Measurements from ENCODE around the gene HEPH. TPM values are rescaled to one million over a fixed set of nuclear protein-coding genes. Genes with fewer than 3 reads are reported as not detected.

HEPH gene
- total and polyA plus RNA-seq, 2 of the 8 experiments (the other 6 are each of a cell fraction or from before 2014, with no cell fraction given), result 20.2 to 41.4 TPM

GRCh38 chrX:66167431-66167830 lies 3.4 kb downstream of the HEPH start:
- no peak overlapping the region for H2AFZ ChIP-seq (ENCODE audit: low read length)
- no peak overlapping the region for H2BK5ac ChIP-seq (ENCODE audit: low read depth, low read length)
- H3K9ac ChIP-seq (replicated peaks in 1 of 4; ENCODE audit: extremely low read depth in 1 of 4, low read depth in 3 of 4, low read length in 3 of 4), result no peak overlapping the region
- no peak overlapping the region for H2BK20ac ChIP-seq (ENCODE audit: low read length)
- H3K23me2 ChIP-seq (ENCODE audit: low read depth, low read length), result 0 out of 2 replicates have a peak, but pooled peaks cover 2% of the 10 kb centered on the region
- TF ChIP-seq CTCF (IDR thresholded peaks at IDR 0.05; ENCODE audit: control extremely low read depth in 1 of 3, insufficient read depth in 1 of 3, low read depth in 1 of 3, low read length in 3 of 3) (no peak), CEBPB (IDR thresholded peaks at IDR 0.05; ENCODE audit: low read depth, low read length) (no peak), TAF1 (IDR thresholded peaks at IDR 0.05; ENCODE audit: low read depth, low read length) (no peak), JUND (IDR thresholded peaks at IDR 0.05; ENCODE audit: low read length) (no peak), POLR2A (IDR thresholded peaks at IDR 0.05; ENCODE audit: control extremely low read depth in 1 of 2, low read depth in 2 of 2, low read length in 2 of 2) (no peak), E2F6 (IDR thresholded peaks at IDR 0.05) (no peak), HDAC2 (IDR thresholded peaks at IDR 0.05; ENCODE audit: borderline replicate concordance in 1 of 2, low read depth in 2 of 2, low read length in 2 of 2) (no peak), ASH2L (IDR thresholded peaks at IDR 0.05; ENCODE audit: low read length) (no peak), RBBP5 (IDR thresholded peaks at IDR 0.05; ENCODE audit: borderline replicate concordance, low read depth, low read length) (no peak), BRCA1 (IDR thresholded peaks at IDR 0.05; ENCODE audit: low read depth, low read length) (no peak), TAF7 (optimal IDR thresholded peaks at IDR 0.05; ENCODE audit: borderline replicate concordance, low read depth, low read length) (no peak)
- H2BK12ac ChIP-seq (ENCODE audit: low read depth, low read length), result no peak overlapping the region
- CTCF ChIA-PET (ENCODE audit: partially characterized antibody), result interaction anchor here (0.6 kb wide), 1 partner anchor 1211 kb away, joined by 3 read pairs; no protein-coding TSS in a partner anchor
- H3K36me3 ChIP-seq (ENCODE audit: control insufficient read depth in 2 of 4, insufficient read depth in 4 of 4, low read length in 3 of 4), result peaks cover 0 to 11% (median 2%) of the 10 kb centered on the region in 4 experiments; a peak in 5 of 8 replicates
- no peak overlapping the region for H2BK120ac ChIP-seq (replicated peaks; ENCODE audit: low read depth, low read length)
- no peak overlapping the region for H3K18ac ChIP-seq (ENCODE audit: extremely low read depth, low read length)
- H3K79me2 ChIP-seq (ENCODE audit: control insufficient read depth in 1 of 2, insufficient read depth in 2 of 2, low read length in 2 of 2), result peaks cover 0 to 40% of the 10 kb centered on the region in 2 experiments; a peak in 2 of 4 replicates
- DNase-seq (ENCODE audit: low read depth in 1 of 2, low spot score in 2 of 2), result no peak
- no peak overlapping the region for H2BK15ac ChIP-seq (ENCODE audit: low read length)
- H3K4me1 ChIP-seq (replicated peaks in 1 of 4; ENCODE audit: control insufficient read depth in 3 of 4, insufficient read depth in 4 of 4, low read length in 3 of 4), result no peaks in the 10 kb centered on the region; a peak in 1 of 7 replicates
- H4K5ac ChIP-seq (ENCODE audit: insufficient read length, low read depth, low read length), result no peak overlapping the region
- POLR2A ChIA-PET (ENCODE audit: partially characterized antibody), result no interaction called here
- 94% methylated on average over 2 of the region's 2 CpGs; no CpG with 5 or more reads in 1 of the 2 experiments for WGBS, 2 experiments (ENCODE audit: extremely low coverage in 1 of 2, insufficient coverage in 1 of 2, insufficient read length in 1 of 2, insufficient replicate concordance in 2 of 2, low coverage in 1 of 2, low lambda C conversion rate in 2 of 2, missing lambda C conversion rate in 1 of 2)
- no peak overlapping the region for H4K91ac ChIP-seq (replicated peaks; ENCODE audit: insufficient read length, low read length)
- no peaks in the 10 kb centered on the region for H3K27me3 ChIP-seq (replicated peaks in 1 of 4; ENCODE audit: control insufficient read depth in 3 of 4, extremely low read depth in 1 of 4, insufficient read depth in 3 of 4, low read length in 3 of 4)
- H4K20me1 ChIP-seq (replicated peaks in 1 of 2; ENCODE audit: control insufficient read depth in 1 of 2, insufficient read depth in 2 of 2, low read length in 2 of 2), result no peaks in the 10 kb centered on the region
- H3K79me1 ChIP-seq (ENCODE audit: low read depth, low read length), result no peaks in the 10 kb centered on the region
- no peak overlapping the region for H3K23ac ChIP-seq (ENCODE audit: insufficient read length)
- no peak overlapping the region for H3K14ac ChIP-seq (ENCODE audit: insufficient read length)
- H2AK5ac ChIP-seq (ENCODE audit: low read depth, low read length), result no peak overlapping the region
- H3K27ac ChIP-seq (ENCODE audit: low read depth, low read length), result no peak overlapping the region
- H3K4me2 ChIP-seq (ENCODE audit: insufficient read depth in 1 of 2, low read depth in 2 of 2, low read length in 2 of 2), result peak overlapping the region in 1 of 2 experiments; percentile 7; a peak in 1 of 4 replicates
- no peak overlapping the region for H3K4ac ChIP-seq (replicated peaks; ENCODE audit: insufficient read length, low read depth, low read length)
- H3K4me3 ChIP-seq (ENCODE audit: extremely low read depth in 1 of 4, insufficient read depth in 2 of 4, low read depth in 3 of 4, low read length in 4 of 4), result no peak overlapping the region
- FAIRE-seq, result no peak
- no peak overlapping the region for H3K56ac ChIP-seq (replicated peaks; ENCODE audit: insufficient read length, low read depth, low read length)
- H3K9me3 ChIP-seq (ENCODE audit: insufficient read depth in 2 of 2, low read depth in 1 of 2, low read length in 1 of 2), result no peaks in the 10 kb centered on the region
- no peak overlapping the region for H4K8ac ChIP-seq (ENCODE audit: extremely low read depth, insufficient read depth, low read length)
